Kidney tubule cell (primary cell): ENCODE measurements around the gene DPEP1.
A peak's percentile ranks its signal among the peaks of the same experiment; 100 is the strongest.
"Not testable (repeated sequence)": the region's sequence is repeated elsewhere in the genome, so short reads cannot be mapped to it uniquely, and the experiment has no call there.

Experiments
- DNase-seq: peaks from one replicate; pipeline ENCODE4 v3.0.0-alpha.2; 2018; ENCODE audit warnings: low spot score

The DPEP1 gene

GRCh38 chr16:89620406-89620841 lies 7.0 kb downstream of the DPEP1 start:
- no peak for DNase-seq

GRCh38 chr16:89621136-89621697 lies 7.8 kb downstream of the DPEP1 start:
- no peak for DNase-seq

GRCh38 chr16:89621698-89622409 lies 8.4 kb downstream of the DPEP1 start:
- no peak for DNase-seq

GRCh38 chr16:89623511-89624261 lies 10.2 kb downstream of the DPEP1 start:
- DNase-seq, result peak; percentile 38

- DNase-seq, result no peak
Observed at GRCh38 chr16:89624777-89625761, 11.6 kb downstream of the DPEP1 start.

- no peak for DNase-seq
Observed at GRCh38 chr16:89629827-89630610, 16.6 kb downstream of the DPEP1 start.

- DNase-seq, result peak; percentile 88
Observed at GRCh38 chr16:89633064-89633631, 19.7 kb downstream of the DPEP1 start.

- not testable (repeated sequence) for DNase-seq
Observed at GRCh38 chr16:89634463-89635385, 21.3 kb downstream of the DPEP1 start.

- no peak for DNase-seq
Observed at GRCh38 chr16:89636663-89637062, 23.2 kb downstream of the DPEP1 start.

- DNase-seq, result no peak
Observed at GRCh38 chr16:89637379-89637778, 23.9 kb downstream of the DPEP1 start.

- no peak for DNase-seq
Observed at GRCh38 chr16:89638455-89638854, 25.0 kb downstream of the DPEP1 start.

- no peak for DNase-seq
Observed at GRCh38 chr16:89639385-89639784, 25.9 kb downstream of the DPEP1 start.

GRCh38 chr16:89641458-89642119 lies 28.1 kb downstream of the DPEP1 start:
- DNase-seq, result peak; percentile 57

- DNase-seq, result no peak
Observed at GRCh38 chr16:89642574-89642973, 29.1 kb downstream of the DPEP1 start.

- DNase-seq, result no peak
Observed at GRCh38 chr16:89643769-89644300, 30.4 kb downstream of the DPEP1 start.

- DNase-seq, result no peak
Observed at GRCh38 chr16:89645122-89645521, 31.7 kb downstream of the DPEP1 start.

GRCh38 chr16:89646270-89646669 lies 32.8 kb downstream of the DPEP1 start:
- DNase-seq, result no peak

GRCh38 chr16:89646906-89647305 lies 33.5 kb downstream of the DPEP1 start:
- DNase-seq, result no peak

GRCh38 chr16:89651584-89651983 lies 38.1 kb downstream of the DPEP1 start:
- DNase-seq, result no peak
